K562 (cell line): ENCODE measurements around the gene DCAKD. TPM values are rescaled to one million over a fixed set of nuclear protein-coding genes. Genes with fewer than 3 reads are reported as not detected.

ENCODE experiments used
- ARID1B ChIP-seq: fragments of 450-650 bp; IDR thresholded peaks from 2 replicates; pipeline ENCODE4 v1.6.1; 2016; ENCODE audit warnings: antibody characterized with exemption, mild to moderate bottlenecking, inconsistent platforms
- ATF3 ChIP-seq, 2 experiments: fragments of 450-650 bp in 1 of 2; sonication (generic) in 1 of 2; formaldehyde crosslinking in 1 of 2; IDR thresholded peaks in 1 of 2; conservative IDR thresholded peaks in 1 of 2; 2 replicates each; pipeline versions ENCODE4 v1.6.1 to v1.8.1; 2016 to 2023; ENCODE audit warnings: mild to moderate bottlenecking in 2 of 2, moderate library complexity in 2 of 2, inconsistent platforms in 1 of 2, missing genetic modification reagents in 1 of 2
- DPF2 ChIP-seq: fragments of 450-650 bp; IDR thresholded peaks from 2 replicates; pipeline ENCODE4 v1.6.1; 2016
- ELF2 ChIP-seq: fragments of 250-450 bp; sonication (Bioruptor Pico); IDR thresholded peaks from 2 replicates; pipeline ENCODE4 v1.5.0; 2021; ENCODE audit warnings: mild to moderate bottlenecking
- EP400 ChIP-seq: fragments of 450-650 bp; IDR thresholded peaks from 2 replicates; pipeline ENCODE4 v1.6.1; 2017; ENCODE audit warnings: antibody characterized with exemption, mild to moderate bottlenecking, moderate library complexity
- MAFG ChIP-seq: fragments of 450-650 bp; conservative IDR thresholded peaks from 2 replicates; pipeline ENCODE4 v1.6.1; 2016; ENCODE audit warnings: missing genetic modification characterization, missing compliant biosample characterization
- MTA1 ChIP-seq: fragments of 450-650 bp; IDR thresholded peaks from 2 replicates; pipeline ENCODE4 v1.6.1; 2017; ENCODE audit warnings: borderline replicate concordance
- MTA2 ChIP-seq: fragments of 450-650 bp; IDR thresholded peaks from 2 replicates; pipeline ENCODE4 v1.6.1; 2016; ENCODE audit warnings: low read depth
- MYC ChIP-seq, 2 experiments: fragments of 250-450 bp in 1 of 2; sonication (Bioruptor Pico) in 1 of 2; IDR thresholded peaks; 2 replicates each; pipeline versions ENCODE4 v1.5.1 to v1.6.1; 2012 to 2021; ENCODE audit warnings: low read depth in 2 of 2, borderline replicate concordance in 1 of 2, improper control_type of control experiment in 1 of 2, low read length in 1 of 2, mild to moderate bottlenecking in 1 of 2, moderate library complexity in 1 of 2
- SMC3 ChIP-seq: conservative IDR thresholded peaks from 2 replicates; pipeline ENCODE4 v1.6.1; 2011; ENCODE audit warnings: low read depth, low read length, improper control_type of control experiment; ENCODE audit not compliant: insufficient read depth
- SPI1 ChIP-seq: IDR thresholded peaks from 2 replicates; pipeline ENCODE4 v1.6.1; 2011; ENCODE audit warnings: low read depth, low read length, control low read depth, borderline replicate concordance
- TEAD4 ChIP-seq, 2 experiments: sonication (generic) in 1 of 2; formaldehyde crosslinking in 1 of 2; IDR thresholded peaks; 2 replicates each; pipeline versions ENCODE4 v1.6.1 to v1.8.0; 2012 to 2022; ENCODE audit warnings: borderline replicate concordance in 1 of 2, inconsistent platforms in 1 of 2, low read length in 1 of 2, mild to moderate bottlenecking in 1 of 2, missing genetic modification reagents in 1 of 2
- TRIM28 ChIP-seq: fragments of 450-650 bp; IDR thresholded peaks from 2 replicates; pipeline ENCODE4 v1.6.1; 2017
- ZBTB40 ChIP-seq, 2 experiments: fragments of 450-650 bp in 1 of 2; sonication (generic) in 1 of 2; formaldehyde crosslinking in 1 of 2; IDR thresholded peaks; 2 replicates each; pipeline versions ENCODE4 v1.7.1 to v1.9.0; 2016 to 2022; ENCODE audit warnings: inconsistent platforms in 1 of 2, mild to moderate bottlenecking in 1 of 2, missing genetic modification reagents in 1 of 2
- ZNF280B ChIP-seq: fragments of 250-450 bp; sonication (Bioruptor Pico); IDR thresholded peaks from 2 replicates; pipeline ENCODE4 v1.5.1; 2021; ENCODE audit warnings: mild to moderate bottlenecking
- polyA plus RNA-seq, 8 experiments: library from polyadenylated mRNA; depleted of rRNA in 4 of 8; stranded (reverse) in 5 of 8; unstranded in 3 of 8; fragments of >200 nt; fragmentation: Nextera tagmentation in 2 of 8; fragmentation: Illumina TruSeq in 1 of 8; extraction: Ambion mirVana in 2 of 8; extraction: Trizol in 1 of 8; gene quantifications; 2 replicates each; pipeline versions ENCODE4 v1.2.1 to v1.2.3, GENCODE V29; 2011 to 2014; ENCODE audit warnings: inconsistent platforms in 1 of 8, missing spikeins in 1 of 8
- total RNA-seq, 7 experiments: library from RNA; depleted of rRNA in 6 of 7; stranded (reverse); fragments of >200 nt in 6 of 7; fragmentation: Illumina TruSeq in 2 of 7; extraction: Trizol in 2 of 7; gene quantifications; 2 replicates each; pipeline versions ENCODE4 v1.2.1 to v1.2.3, GENCODE V29; 2011 to 2021; ENCODE audit warnings: low replicate concordance in 1 of 7

The DCAKD gene
- total and polyA plus RNA-seq, 9 of the 15 experiments (the other 6 are each of a cell fraction or from before 2014, with no cell fraction given): 7.9 to 35.5 (median 21.4) TPM

GRCh38 chr17:45063198-45063597, 11.8 kb upstream of the DCAKD start (continued):
- TF ChIP-seq ATF3 (IDR thresholded peaks at IDR 0.05) (no peak), ATF3 (CRISPR knock-in tag; conservative IDR thresholded peaks at IDR 0.05) (0 out of 2 replicates have a peak, but pooled peaks have one; percentile 36), EP400 (peak; percentile 66), ARID1B (peak; percentile 76), MAFG (tag) (peak; percentile 56; the same call in 1 of the 2 replicates), SMC3 (no peak), SPI1 (peak; percentile 95), MTA1 (peak; percentile 79; the same call in 1 of the 2 replicates), DPF2 (peak; percentile 89), TRIM28 (no peak), TEAD4 (IDR thresholded peaks at IDR 0.05; ENCODE audit: low read length) (peak; percentile 22; the same call in 1 of the 2 replicates), TEAD4 (CRISPR knock-in tag; IDR thresholded peaks at IDR 0.05; ENCODE audit: borderline replicate concordance) (no peak), MTA2 (peak; percentile 36; the same call in 1 of the 2 replicates), ZBTB40 (IDR thresholded peaks at IDR 0.05) (peak; percentile 49; the same call in 1 of the 2 replicates), ZBTB40 (CRISPR knock-in tag; IDR thresholded peaks at IDR 0.05) (no peak), MYC (IDR thresholded peaks at IDR 0.05; ENCODE audit: low read depth, low read length) (no peak), MYC (CRISPR knock-in tag; IDR thresholded peaks at IDR 0.05; ENCODE audit: borderline replicate concordance, low read depth) (no peak), ZNF280B (no peak), ELF2 (CRISPR knock-in tag) (peak; percentile 68; the same call in 1 of the 2 replicates)
